SU-DHL-6 (cell line): Measurements from ENCODE around the gene ATG9B.

Experiments
- H2AFZ ChIP-seq: fragments of 200-600 bp; sonication (generic); 2 replicates; pipeline ENCODE4 v1.6.1; 2014; ENCODE audit warnings: low read depth, mild to moderate bottlenecking, moderate library complexity, mixed read lengths, antibody characterized with exemption, low read length; ENCODE audit not compliant: severe bottlenecking
- H3F3A ChIP-seq: fragments of 200-600 bp; shearing (Covaris generic); 2 replicates; pipeline ENCODE4 v1.6.0; 2016; ENCODE audit warnings: antibody characterized with exemption, mild to moderate bottlenecking; ENCODE audit not compliant: insufficient read depth
- H3K27ac ChIP-seq: fragments of 200-600 bp; sonication (generic); 2 replicates; pipeline ENCODE4 v1.5.1; 2016; ENCODE audit warnings: low read depth, mild to moderate bottlenecking, low read length, moderate library complexity, mixed read lengths
- H3K27me3 ChIP-seq: fragments of 200-600 bp; sonication (generic), shearing (Covaris generic); 2 replicates; pipeline ENCODE4 v1.6.0; 2014; ENCODE audit warnings: mild to moderate bottlenecking, low read length
- H3K36me3 ChIP-seq: fragments of 200-600 bp; sonication (generic); 2 replicates; pipeline ENCODE4 v1.6.1; 2014; ENCODE audit warnings: mild to moderate bottlenecking, low read length, mixed read lengths
- H3K4me2 ChIP-seq: fragments of 300-600, 200-600 bp; shearing (Covaris generic), sonication (generic); 2 replicates; pipeline ENCODE4 v1.6.0; 2014; ENCODE audit warnings: low read length, low read depth, mild to moderate bottlenecking; ENCODE audit not compliant: poor library complexity, severe bottlenecking
- H3K4me3 ChIP-seq: fragments of 200-600 bp; sonication (generic); 2 replicates; pipeline ENCODE4 v1.5.1; 2014; ENCODE audit warnings: antibody characterized with exemption, low read length, mild to moderate bottlenecking, mixed read lengths; ENCODE audit not compliant: insufficient read depth, poor library complexity, severe bottlenecking
- H3K79me2 ChIP-seq: fragments of 200-600 bp; sonication (generic); 2 replicates; pipeline ENCODE4 v1.6.1; 2014; ENCODE audit warnings: mild to moderate bottlenecking, low read length, moderate library complexity; ENCODE audit not compliant: insufficient read depth
- H3K9ac ChIP-seq: fragments of 200-600 bp; sonication (generic); 2 replicates; pipeline ENCODE4 v1.7.0; 2014; ENCODE audit warnings: mild to moderate bottlenecking, low read length
- H3K9me2 ChIP-seq: fragments of 200-600 bp; sonication (generic); replicated peaks from 2 replicates; pipeline ENCODE4 v1.6.1; 2014; ENCODE audit warnings: low read length; ENCODE audit not compliant: insufficient read depth
- H3K9me3 ChIP-seq: fragments of 200-600 bp; sonication (generic); 2 replicates; pipeline ENCODE4 v1.6.1; 2014; ENCODE audit warnings: low read length, mixed read lengths; ENCODE audit not compliant: insufficient read depth
- H4K20me1 ChIP-seq: fragments of 200-600 bp; sonication (generic); 2 replicates; pipeline ENCODE4 v1.6.1; 2014; ENCODE audit warnings: low read depth, mild to moderate bottlenecking, antibody characterized with exemption, low read length, moderate library complexity, mixed read lengths
- CTCF ChIP-seq: fragments of 200-600 bp; sonication (generic); IDR thresholded peaks from one replicate; pipeline ENCODE4 v1.5.1; 2017; ENCODE audit warnings: antibody characterized with exemption, mild to moderate bottlenecking, low read length, moderate library complexity; ENCODE audit not compliant: insufficient read depth, poor library complexity, severe bottlenecking
- EZH2phosphoT487 ChIP-seq: fragments of 200-600 bp; sonication (generic), shearing (Covaris generic); conservative IDR thresholded peaks from 2 replicates; pipeline ENCODE4 v1.6.1; 2018; ENCODE audit warnings: mild to moderate bottlenecking, antibody characterized with exemption, low read length, moderate library complexity, mixed read lengths

The ATG9B gene

DNA sequence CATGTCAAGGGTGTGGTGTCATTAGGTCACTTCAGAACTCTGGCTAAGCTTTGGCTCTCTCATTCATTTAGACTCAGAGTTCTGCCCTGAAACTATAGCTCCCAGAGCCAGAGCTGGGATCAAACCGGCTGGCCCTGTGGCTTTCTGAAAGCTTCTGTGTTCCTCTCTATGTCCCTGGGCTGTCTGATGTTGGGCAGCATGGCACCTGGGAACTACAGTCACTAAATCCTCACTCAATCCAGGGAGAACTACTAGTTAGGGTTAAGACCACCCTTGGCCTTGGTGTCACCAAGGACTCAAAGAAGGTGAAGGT is 13.2 kb downstream of the ATG9B start:
- H3K4me2 ChIP-seq, result no peak overlapping the region
- no peaks in the 10 kb centered on the region for H3K79me2 ChIP-seq
- H2AFZ ChIP-seq, result no peak overlapping the region
- H4K20me1 ChIP-seq, result no peaks in the 10 kb centered on the region
- TF ChIP-seq CTCF, result no peak
- TF ChIP-seq EZH2phosphoT487, result no peak
- no peaks in the 10 kb centered on the region for H3F3A ChIP-seq
- no peak overlapping the region for H3K27ac ChIP-seq
- no peaks in the 10 kb centered on the region for H3K27me3 ChIP-seq
- no peaks in the 10 kb centered on the region for H3K9me3 ChIP-seq
- no peak overlapping the region for H3K4me3 ChIP-seq
- no peaks in the 10 kb centered on the region for H3K36me3 ChIP-seq
- no peak overlapping the region for H3K9ac ChIP-seq
- no peaks in the 10 kb centered on the region for H3K9me2 ChIP-seq

- no peak overlapping the region for H3K4me3 ChIP-seq
- TF ChIP-seq EZH2phosphoT487, result no peak
- H4K20me1 ChIP-seq, result no peaks in the 10 kb centered on the region
- H3K9me3 ChIP-seq, result no peaks in the 10 kb centered on the region
- no peaks in the 10 kb centered on the region for H3K27me3 ChIP-seq
- H3F3A ChIP-seq, result no peaks in the 10 kb centered on the region
- no peaks in the 10 kb centered on the region for H3K79me2 ChIP-seq
- H3K27ac ChIP-seq, result no peak overlapping the region
- H3K9ac ChIP-seq, result no peak overlapping the region
- no peak overlapping the region for H3K4me2 ChIP-seq
- H3K9me2 ChIP-seq, result no peaks in the 10 kb centered on the region
- no peak overlapping the region for H2AFZ ChIP-seq
- no peaks in the 10 kb centered on the region for H3K36me3 ChIP-seq
Measured at GRCh38 chr7:151010307-151011096, 13.8 kb downstream of the ATG9B start.

- no peak overlapping the region for H3K27ac ChIP-seq
- no peaks in the 10 kb centered on the region for H3K9me3 ChIP-seq
- no peak overlapping the region for H3K9ac ChIP-seq
- no peaks in the 10 kb centered on the region for H3F3A ChIP-seq
- no peaks in the 10 kb centered on the region for H4K20me1 ChIP-seq
- no peaks in the 10 kb centered on the region for H3K36me3 ChIP-seq
- no peak overlapping the region for H3K4me3 ChIP-seq
- H3K79me2 ChIP-seq, result no peaks in the 10 kb centered on the region
- TF ChIP-seq EZH2phosphoT487 (no peak), CTCF (no peak)
- H3K4me2 ChIP-seq, result no peak overlapping the region
- no peak overlapping the region for H2AFZ ChIP-seq
- H3K27me3 ChIP-seq, result no peaks in the 10 kb centered on the region
- H3K9me2 ChIP-seq, result no peaks in the 10 kb centered on the region
Measured at GRCh38 chr7:151010037-151010306, 14.3 kb downstream of the ATG9B start.

DNA sequence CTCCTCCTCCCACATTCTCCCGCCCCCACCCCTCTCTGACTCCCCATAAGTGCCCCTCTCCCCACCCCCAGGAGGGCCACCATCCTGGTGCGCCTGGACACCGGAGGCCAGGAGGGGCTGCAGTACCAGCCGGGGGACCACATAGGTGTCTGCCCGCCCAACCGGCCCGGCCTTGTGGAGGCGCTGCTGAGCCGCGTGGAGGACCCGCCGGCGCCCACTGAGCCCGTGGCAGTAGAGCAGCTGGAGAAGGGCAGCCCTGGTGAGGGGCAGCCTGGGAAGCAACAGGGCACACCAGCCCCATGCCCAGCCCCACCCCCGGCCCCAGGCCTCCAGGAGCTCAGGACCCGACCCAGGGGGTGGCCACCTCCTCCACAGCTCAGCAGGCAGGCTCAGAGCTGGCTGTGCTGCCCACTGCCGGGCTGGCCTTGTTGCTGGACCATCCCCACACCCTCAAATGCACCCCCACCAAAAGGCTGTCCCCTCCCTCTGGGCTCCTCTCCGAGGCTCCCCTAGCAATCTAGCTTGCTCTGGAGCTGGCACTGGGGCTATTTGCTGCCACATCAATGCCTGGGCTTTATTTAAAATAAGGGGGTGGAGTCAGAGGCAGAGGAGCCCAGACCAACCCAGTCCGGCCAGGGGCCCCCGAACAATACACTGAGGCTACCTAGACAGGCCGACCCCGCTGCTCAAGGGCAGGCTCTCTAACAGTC is 14.8 kb downstream of the ATG9B start:
- Histone ChIP-seq H3K9ac (no peak overlapping the region), H2AFZ (no peak overlapping the region), H3F3A (no peaks in the 10 kb centered on the region), H3K4me2 (no peak overlapping the region), H3K9me3 (no peaks in the 10 kb centered on the region), H3K27me3 (no peaks in the 10 kb centered on the region), H3K4me3 (no peak overlapping the region), H3K9me2 (no peaks in the 10 kb centered on the region), H3K27ac (no peak overlapping the region), H3K36me3 (no peaks in the 10 kb centered on the region), H4K20me1 (no peaks in the 10 kb centered on the region), H3K79me2 (no peaks in the 10 kb centered on the region)
- TF ChIP-seq CTCF (no peak), EZH2phosphoT487 (no peak)
